CD4-positive, alpha-beta T cell treated with Interleukin-6 for 4 hours (primary cell): ENCODE results near the gene C10orf62.
"Not testable (repeated sequence)": the region's sequence is repeated elsewhere in the genome, so short reads cannot be mapped to it uniquely, and the experiment has no call there.

ENCODE experiments used
- DNase-seq: peaks from one replicate; pipeline ENCODE4 v3.0.0-alpha.2; 2020; ENCODE audit warnings: mixed read lengths

C10orf62 gene, protein sequence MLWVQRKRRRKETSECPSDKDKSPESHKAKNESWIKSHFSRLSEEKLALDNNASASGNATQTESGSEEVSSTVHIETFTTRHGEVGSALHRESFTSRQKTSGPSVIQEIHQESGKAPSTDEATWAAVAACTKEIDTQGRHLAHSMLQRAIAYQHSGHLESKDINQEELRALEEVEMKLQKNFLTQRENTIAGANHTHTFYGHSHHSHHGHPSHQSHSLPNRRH

DNA sequence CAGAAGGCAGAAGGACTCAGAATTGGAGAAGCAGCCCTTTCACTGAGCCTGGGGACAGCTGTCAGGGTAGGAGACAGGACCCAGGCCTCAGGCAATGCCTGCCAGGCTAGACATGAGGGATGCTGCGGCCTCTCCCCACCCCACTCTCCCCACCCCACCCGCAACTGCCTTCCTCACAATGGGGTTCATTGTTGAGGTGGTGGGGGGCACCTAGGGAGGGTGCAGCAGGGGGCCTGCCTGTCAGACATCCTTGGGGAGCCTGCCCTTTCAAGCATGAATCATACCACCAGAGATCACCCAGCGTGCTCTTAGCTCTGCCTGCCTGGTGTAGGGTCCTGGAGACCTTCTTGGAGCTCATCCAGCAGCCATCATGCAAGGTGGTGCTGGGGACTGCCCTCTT is at the start of gene C10orf62:
TSS of gene C10orf62 (plus strand) at position 243 of the 400 bp plus-strand sequence. CDS start 177 bp downstream, outside the sequence.
- DNase-seq = no peak

- DNase-seq = no peak
Measured at GRCh38 chr10:97540669-97541500, 48.6 kb upstream of the C10orf62 start.

DNA sequence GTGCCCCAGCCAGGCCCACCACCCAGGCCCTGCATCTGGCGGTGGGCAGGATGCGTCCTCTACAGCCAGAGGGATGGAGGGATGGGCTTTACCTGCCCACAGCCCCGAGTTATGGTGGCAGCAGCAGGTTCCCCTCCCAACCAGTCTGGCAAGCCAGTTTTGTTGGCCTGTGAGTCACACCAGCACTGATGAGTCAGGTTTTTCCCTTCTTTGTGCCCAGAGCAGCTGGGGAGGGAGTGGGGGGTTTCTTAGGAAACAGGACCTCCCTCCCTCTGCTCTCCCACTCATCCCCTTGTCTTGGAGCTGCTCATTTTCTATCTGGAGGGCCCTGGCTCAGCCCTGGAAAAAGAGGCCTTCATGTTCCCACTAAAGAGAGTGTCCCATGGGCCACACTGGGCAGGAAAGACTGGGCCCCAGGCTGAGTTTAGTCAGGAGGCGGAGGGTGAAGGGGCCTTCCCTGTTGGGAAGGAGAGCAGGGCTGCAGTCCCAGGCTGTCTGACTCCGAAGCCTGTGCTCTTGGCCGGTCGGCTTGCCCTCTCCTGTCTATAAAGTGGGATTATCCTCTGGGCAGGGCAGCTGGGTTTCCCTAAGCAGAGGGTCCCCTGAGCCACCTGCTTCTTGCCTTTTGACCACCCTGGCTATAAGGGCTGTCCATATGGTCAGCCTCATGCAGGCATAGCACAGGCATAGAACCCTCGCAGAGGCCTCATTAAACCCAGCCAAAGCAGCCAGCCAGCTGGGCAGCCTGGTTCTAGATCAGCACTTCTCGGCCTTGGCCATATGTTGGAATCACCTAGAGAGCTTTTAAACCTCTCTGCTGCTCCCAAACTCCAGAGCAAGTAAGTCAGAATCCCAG is 47.1 kb upstream of the C10orf62 start:
- DNase-seq = peak; percentile 31

- DNase-seq = peak; percentile 52
Measured at GRCh38 chr10:97543025-97543546, 46.4 kb upstream of the C10orf62 start.

GRCh38 chr10:97546456-97547270 is 42.9 kb upstream of the C10orf62 start:
- DNase-seq = no peak

- no peak for DNase-seq
Measured at GRCh38 chr10:97547271-97547600, 42.3 kb upstream of the C10orf62 start.

DNA sequence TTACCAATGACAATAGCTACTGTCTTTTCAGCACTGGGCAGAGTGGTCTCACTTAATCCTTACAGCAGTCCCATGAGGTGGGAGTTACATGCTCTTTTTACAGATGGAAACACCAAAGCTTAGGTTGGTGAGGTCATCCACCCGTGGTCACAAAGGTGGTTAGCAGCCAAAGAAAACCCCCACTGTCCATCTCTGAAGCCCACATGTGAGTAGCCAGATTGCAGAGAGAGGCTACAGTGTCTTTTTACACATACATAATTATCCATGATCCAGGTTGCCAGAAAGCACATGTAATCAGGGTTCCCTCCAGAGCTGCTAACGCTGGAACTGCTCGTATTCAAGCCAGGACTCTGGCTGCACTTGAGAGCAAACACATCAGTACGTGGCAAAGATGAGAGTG is 41.6 kb upstream of the C10orf62 start:
- no peak for DNase-seq

GRCh38 chr10:97548828-97549455 is 40.6 kb upstream of the C10orf62 start:
- no peak for DNase-seq

GRCh38 chr10:97549587-97550322 is 39.8 kb upstream of the C10orf62 start:
- DNase-seq = no peak

DNA sequence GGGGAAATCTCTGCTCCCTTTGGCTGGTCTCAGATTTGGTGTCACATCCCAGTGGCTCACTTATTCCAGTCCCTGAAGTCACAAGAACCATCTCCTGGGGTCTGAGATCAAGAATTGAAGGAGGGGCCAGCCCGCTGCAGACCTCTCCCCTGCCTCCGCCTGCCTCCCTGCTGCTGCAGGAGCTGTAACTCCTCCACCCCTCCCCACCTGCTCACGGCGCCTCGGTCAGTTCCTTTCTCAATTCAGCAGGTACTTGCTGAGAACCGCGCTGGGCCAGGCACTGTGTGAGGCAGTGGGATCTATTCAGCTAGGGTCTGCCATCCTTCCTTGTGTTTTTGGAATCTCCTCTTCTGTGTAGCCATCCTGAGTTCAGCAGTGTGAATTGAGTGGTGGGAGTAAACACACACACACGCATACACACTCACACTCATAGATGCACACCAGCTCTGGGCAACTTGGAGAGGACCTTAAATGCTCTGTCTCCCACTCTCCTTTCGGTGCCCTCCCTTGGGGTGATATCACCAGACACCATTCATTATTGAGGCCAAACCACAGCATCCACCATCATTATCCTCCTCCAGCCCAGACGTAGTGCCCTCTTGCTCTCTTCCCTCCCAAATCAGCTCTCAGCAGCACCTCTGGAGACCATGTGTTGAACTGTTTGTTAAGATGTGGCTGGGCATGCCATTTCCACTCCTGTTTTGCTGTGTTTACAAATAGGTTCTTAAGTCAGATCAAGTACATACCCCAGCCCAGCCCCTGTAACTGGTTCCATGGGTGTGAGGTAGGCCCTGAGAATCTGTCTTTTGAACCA is 39.0 kb upstream of the C10orf62 start:
- DNase-seq = no peak

DNA sequence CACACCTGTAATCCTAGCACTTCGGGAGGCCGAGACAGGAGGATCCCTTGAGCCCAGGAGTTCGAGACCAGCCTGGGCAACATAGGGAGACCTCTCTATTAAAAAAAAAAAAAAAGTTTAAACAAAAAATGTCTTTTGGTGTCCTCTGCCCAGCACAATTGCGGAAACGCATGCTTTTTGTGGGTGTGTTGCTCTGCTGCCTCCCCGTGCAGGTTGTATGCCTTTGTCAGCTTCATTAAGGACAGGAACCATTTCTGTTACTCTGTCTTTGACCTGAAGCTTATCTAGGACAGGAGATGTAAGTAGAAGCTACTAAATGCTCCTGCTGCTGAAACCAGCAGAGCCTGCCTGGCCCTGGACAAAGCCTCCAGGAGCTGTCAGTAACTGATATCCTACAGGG is 38.2 kb upstream of the C10orf62 start:
- DNase-seq = no peak

GRCh38 chr10:97553575-97554031 is 35.9 kb upstream of the C10orf62 start:
- DNase-seq = peak; percentile 72

DNA sequence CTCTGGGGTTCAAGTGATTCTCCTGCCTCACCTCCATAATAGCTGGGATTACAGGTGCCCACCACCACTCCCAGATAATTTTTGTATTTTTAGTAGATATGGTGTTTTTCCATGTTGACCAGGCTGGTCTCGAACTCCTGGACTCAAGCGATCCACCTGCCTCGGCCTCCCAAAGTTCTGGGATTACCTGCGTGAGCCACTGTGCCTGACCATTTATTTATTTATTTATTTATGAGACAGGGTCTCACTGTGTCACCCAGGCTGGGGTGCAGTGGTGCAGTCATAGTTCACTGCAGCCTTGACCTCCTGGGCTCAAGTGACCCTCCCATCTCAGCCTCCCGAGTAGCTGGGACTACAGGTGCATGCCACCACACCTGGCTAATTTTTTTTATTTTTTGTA is 35.2 kb upstream of the C10orf62 start:
- not testable (repeated sequence) for DNase-seq

- DNase-seq = not testable (repeated sequence)
Measured at GRCh38 chr10:97555541-97555940, 34.0 kb upstream of the C10orf62 start.

DNA sequence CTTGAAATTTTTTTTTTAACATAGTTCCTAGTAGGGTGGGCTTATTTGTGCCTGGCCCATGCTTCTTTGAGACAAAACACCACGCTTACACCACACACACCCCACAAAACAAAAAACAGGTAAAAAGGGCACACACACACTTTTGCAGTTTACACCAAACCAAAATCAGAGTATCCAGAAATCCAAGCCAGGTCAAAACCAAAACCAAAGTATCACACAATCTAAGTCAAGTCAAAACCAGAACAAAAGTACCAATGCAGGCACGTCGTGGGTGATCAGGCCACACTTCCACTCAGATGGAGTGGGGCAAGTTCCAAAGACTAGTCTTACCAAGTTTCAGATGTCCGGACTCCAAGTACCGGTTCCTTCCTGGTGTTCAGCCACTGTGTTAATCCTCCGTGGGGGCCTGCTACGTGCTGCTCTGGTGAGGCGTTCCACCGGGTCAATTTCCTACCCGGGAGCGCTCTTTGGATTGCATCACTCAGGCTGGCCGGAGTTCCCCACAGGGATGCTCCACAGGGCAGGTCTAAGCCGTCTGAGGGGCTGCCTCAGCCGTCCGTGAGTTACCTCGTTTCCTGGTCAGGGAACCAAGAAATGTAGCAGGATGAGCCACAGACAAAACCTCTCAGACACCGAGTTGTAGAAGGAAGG is 28.7 kb upstream of the C10orf62 start:
- not testable (repeated sequence) for DNase-seq

DNA sequence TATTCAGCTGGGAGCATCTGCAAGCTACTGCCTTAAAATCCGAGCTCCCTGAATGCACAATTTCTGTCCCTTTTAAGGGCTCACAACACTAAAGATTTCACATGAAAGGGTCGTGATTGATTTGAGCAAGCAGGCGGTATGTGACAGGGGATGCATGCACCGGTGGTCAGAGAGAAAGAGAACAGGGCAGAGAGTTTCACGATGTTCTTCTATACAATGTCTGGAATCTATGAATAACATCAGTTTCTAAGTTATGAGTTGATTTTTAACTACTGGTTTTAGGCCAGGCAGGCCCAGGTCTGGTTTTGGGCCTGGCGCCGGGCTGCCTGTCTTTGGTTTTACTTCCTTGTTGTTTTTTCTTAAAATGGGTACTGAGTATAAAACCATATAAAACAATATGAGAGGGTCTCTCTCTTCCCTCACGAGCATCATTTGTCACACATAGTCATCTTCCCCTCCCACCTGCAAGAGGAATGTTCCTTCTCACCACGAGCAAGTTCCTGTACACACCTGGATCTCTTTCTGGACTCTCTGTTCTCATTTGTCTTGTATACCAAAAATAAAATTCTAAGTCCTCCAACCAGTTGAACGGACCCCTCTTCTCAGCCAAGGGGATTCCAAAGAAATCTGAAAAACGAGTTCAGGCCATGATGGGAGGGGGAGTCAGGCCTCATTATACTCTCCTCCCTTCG is 28.0 kb upstream of the C10orf62 start:
- DNase-seq = not testable (repeated sequence)

DNA sequence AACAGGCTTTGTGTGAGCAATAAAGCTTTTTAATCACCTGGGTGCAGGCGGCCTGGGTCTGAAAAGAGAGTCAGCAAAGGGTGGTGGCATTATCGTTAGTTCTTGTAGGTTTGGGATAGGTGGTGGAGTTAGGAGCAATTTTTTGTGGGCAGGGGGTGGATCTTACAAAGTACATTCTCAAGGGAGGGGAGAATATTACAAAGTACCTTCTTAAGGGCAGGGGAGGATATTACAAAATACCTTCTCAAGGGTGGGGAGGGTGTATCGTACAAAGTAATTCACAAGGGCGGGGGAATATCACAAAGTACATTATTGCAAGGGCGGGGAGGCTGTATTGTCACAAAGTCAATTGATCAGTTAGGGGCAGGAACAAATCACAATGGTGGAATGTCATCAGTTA is 27.2 kb upstream of the C10orf62 start:
- DNase-seq = not testable (repeated sequence)

DNA sequence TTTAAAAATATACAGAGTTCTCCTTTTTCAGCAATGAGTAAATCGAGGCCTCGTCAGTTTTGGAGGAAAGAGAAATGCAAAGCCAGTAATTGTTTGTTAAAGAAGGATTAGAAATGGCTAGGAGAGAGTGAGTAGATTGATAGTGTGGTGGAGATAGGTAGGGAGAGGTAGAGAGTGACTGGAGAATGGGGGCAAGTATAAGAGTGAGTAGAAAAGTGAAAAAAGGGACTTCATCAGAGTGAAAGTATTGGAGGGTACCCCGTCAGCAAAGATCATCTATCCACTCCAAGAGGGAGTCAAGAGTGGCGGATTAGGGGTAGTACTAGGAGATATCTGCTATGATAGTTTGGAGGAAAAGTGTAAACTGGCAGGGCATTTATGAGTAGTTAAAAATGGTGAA is 26.2 kb upstream of the C10orf62 start:
- no peak for DNase-seq

- no peak for DNase-seq
Measured at GRCh38 chr10:97564776-97565175, 24.7 kb upstream of the C10orf62 start.
